Esophagus squamous epithelium (tissue), 5 donors: ENCODE results near the gene MAPK8IP1. TPM values are rescaled to one million over a fixed set of nuclear protein-coding genes. Genes with fewer than 3 reads are reported as not detected.

Source experiments
- DNase-seq: peaks from one replicate; lab custom pipeline; 2025; lab: John Stamatoyannopoulos, UW
- H3K27ac ChIP-seq, 4 donors: fragments of 200-600 bp; sonication (generic); one replicate each; pipeline ENCODE4 v1.5.1; 2016 to 2019; ENCODE audit warnings: mild to moderate bottlenecking in 1 of 4
- H3K27me3 ChIP-seq, 4 donors: fragments of 200-600 bp; sonication (generic); 1 replicate in 3 of 4; 2 replicates in 1 of 4; pipeline versions ENCODE4 v1.5.1 to v1.6.0; 2017 to 2021; ENCODE audit warnings: antibody characterized with exemption in 1 of 4
- H3K36me3 ChIP-seq, 3 donors: fragments of 200-600 bp; sonication (generic); one replicate each; pipeline ENCODE4 v1.5.1; 2016 to 2019
- H3K4me1 ChIP-seq, 3 donors: fragments of 200-600 bp; sonication (generic); one replicate each; pipeline ENCODE4 v1.5.1; 2017 to 2019
- H3K4me3 ChIP-seq, 4 donors: fragments of 200-600 bp; sonication (generic); 1 replicate in 3 of 4; 2 replicates in 1 of 4; pipeline ENCODE4 v1.5.1; 2016 to 2019; ENCODE audit warnings: mild to moderate bottlenecking in 2 of 4, moderate library complexity in 1 of 4
- H3K9me3 ChIP-seq, 3 donors: fragments of 200-600 bp; sonication (generic); one replicate each; pipeline ENCODE4 v1.5.1; 2016 to 2019
- POLR2A ChIP-seq, 4 donors: fragments of 450-650 bp; IDR thresholded peaks; one replicate each; pipeline ENCODE4 v1.6.1; 2017; ENCODE audit warnings: antibody characterized with exemption in 4 of 4, mild to moderate bottlenecking in 4 of 4, moderate library complexity in 3 of 4
- WGBS, 2 donors: methylation state at CpG; one replicate each; pipeline ENCODE4 v1.1.5; 2018; 5-methylcytosine and 5-hydroxymethylcytosine counted together
- intact Hi-C: fragments of 100-400 bp; cut with DNase I; formaldehyde crosslinking; loops from one replicate; pipeline ENCODE4 v1.15.0; 2022
- total RNA-seq, 4 donors: library from RNA; depleted of rRNA; stranded (reverse); fragments of >200 nt; gene quantifications; one replicate each; pipeline ENCODE4 v1.1.0, GENCODE V29; 2016
- TF ChIP-seq, protein P1 (sequence below), 6 experiments: fragments of 450-650 bp in 4 of 6; fragments of 200-600 bp in 2 of 6; sonication (generic) in 2 of 6; IDR thresholded peaks; one replicate each; pipeline ENCODE4 v1.5.1; 2016 to 2019; ENCODE audit warnings: antibody characterized with exemption in 6 of 6, mild to moderate bottlenecking in 4 of 6, moderate library complexity in 4 of 6
- donor health status: DM: yes; HTN: yes; CAD: no.

The MAPK8IP1 gene
- total RNA-seq, 4 donors from 2014 or later = 0.57 to 4.0 (median 1.3) TPM

DNA sequence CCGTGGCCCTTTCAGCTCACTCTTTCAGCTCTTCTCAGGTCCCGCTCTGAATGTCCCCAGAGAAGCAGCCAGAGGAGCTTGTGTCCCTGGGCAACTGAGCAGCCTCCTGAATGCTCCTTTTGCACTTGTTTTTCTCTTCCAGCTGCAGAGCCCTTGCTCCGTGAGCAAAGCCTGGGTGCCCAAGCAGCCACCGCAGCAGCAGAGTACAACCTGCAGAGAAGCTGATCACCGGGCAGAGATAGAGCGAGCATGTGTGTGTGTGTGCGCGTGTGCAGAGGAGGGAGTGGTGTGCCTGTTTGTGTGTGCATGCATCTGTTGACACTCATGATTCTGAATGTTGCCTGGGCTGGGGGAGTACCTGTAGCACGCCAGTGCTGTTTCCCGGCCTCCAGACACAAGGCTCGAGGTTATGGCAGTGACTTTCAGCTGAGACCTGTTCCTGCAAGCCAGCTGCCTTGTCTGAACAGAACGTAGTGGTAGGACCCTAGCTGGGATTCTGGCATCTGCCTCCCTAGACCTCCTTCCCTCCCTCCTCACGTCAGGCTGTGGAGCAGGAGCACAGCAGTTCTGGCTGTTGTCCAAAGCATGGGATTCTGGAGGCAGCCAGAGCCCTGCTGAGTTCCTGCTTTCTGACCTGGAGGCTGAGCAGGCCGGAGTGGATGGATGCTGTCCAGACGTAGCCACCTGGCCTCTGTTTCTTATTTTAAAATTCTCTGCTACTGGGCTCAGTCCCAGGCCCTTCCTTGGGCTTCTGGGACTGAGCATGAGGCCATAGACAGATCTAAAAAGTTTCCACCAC lies 4.5 kb upstream of the MAPK8IP1 start:
- intact Hi-C loops = no loop called here
- TF ChIP-seq, protein P1, sequence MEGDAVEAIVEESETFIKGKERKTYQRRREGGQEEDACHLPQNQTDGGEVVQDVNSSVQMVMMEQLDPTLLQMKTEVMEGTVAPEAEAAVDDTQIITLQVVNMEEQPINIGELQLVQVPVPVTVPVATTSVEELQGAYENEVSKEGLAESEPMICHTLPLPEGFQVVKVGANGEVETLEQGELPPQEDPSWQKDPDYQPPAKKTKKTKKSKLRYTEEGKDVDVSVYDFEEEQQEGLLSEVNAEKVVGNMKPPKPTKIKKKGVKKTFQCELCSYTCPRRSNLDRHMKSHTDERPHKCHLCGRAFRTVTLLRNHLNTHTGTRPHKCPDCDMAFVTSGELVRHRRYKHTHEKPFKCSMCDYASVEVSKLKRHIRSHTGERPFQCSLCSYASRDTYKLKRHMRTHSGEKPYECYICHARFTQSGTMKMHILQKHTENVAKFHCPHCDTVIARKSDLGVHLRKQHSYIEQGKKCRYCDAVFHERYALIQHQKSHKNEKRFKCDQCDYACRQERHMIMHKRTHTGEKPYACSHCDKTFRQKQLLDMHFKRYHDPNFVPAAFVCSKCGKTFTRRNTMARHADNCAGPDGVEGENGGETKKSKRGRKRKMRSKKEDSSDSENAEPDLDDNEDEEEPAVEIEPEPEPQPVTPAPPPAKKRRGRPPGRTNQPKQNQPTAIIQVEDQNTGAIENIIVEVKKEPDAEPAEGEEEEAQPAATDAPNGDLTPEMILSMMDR (IDR thresholded peaks at IDR 0.05) = no peak
- no peak for TF ChIP-seq POLR2A (IDR thresholded peaks at IDR 0.05)
- no peak overlapping the region for H3K4me3 ChIP-seq
- DNase-seq = no peak
- peaks cover 0 to 5% (median 0%) of the 10 kb centered on the region in 4 donors for H3K27me3 ChIP-seq
- WGBS, 2 donors = 91 to 100% methylated on average over 1 to 8 of the region's 15 CpGs
- H3K4me1 ChIP-seq = peaks cover 3 to 9% (median 5%) of the 10 kb centered on the region in 3 donors
- H3K27ac ChIP-seq = no peak overlapping the region
- no peaks in the 10 kb centered on the region for H3K9me3 ChIP-seq
- H3K36me3 ChIP-seq = peaks cover 0 to 68% (median 20%) of the 10 kb centered on the region in 3 donors

DNA sequence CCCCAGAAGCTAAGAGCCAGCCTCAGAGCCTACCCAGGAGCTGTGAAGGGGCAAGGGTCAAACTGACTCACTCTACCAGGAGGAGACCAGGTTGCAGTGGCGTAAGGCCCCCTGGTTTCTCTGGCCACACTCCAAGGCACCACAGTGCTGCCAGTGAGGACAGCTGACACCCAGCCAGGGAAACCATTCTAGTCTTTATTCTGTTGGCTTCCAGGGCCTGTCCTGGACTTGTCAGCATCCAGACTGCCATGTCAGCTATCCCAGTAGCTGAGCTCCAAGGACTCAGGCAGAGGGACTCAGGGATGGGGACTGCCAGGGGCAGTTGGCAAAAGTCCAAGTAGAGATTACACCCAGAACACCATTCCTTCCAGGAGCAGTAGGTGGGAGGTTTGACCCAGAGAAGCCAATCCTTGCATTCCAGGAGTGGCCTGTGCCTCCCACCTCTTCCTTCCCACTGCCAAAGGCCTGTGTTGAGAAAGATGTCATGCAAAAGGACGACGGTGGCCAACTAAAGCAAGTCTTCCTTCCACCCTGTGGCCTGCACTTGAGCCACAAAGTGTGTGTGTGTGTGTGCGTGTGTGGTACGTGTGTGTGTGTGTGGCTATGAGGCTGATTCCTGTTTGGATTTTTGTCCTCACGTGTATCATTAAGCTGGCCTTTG lies 3.6 kb upstream of the MAPK8IP1 start:
- 78% methylated on average over 6 of the region's 6 CpGs; no CpG with 5 or more reads in 1 of the 2 donors for WGBS, 2 donors

GRCh38 chr11:45884596-45885185 lies 760 bp upstream of the MAPK8IP1 start:
- 82 to 88% methylated on average over 8 to 10 of the region's 10 CpGs for WGBS, 2 donors
- peak overlapping the region in 2 of 4 donors; percentile 44 to 72 for H3K4me3 ChIP-seq
- TF ChIP-seq POLR2A (IDR thresholded peaks at IDR 0.05) = no peak
- TF ChIP-seq, protein P1 (IDR thresholded peaks at IDR 0.05) = no peak

More for the DNA sequence above, 3.6 kb upstream of the MAPK8IP1 start:
- Histone ChIP-seq H3K4me1 (peaks cover 6 to 13% (median 9%) of the 10 kb centered on the region in 3 donors), H3K36me3 (peaks cover 0 to 59% (median 20%) of the 10 kb centered on the region in 3 donors), H3K27me3 (peaks cover 0 to 8% (median 0%) of the 10 kb centered on the region in 4 donors), H3K27ac (no peak overlapping the region), H3K9me3 (no peaks in the 10 kb centered on the region), H3K4me3 (no peak overlapping the region)
- DNase-seq = no peak
- TF ChIP-seq, protein P1 (IDR thresholded peaks at IDR 0.05) = no peak
- TF ChIP-seq POLR2A (IDR thresholded peaks at IDR 0.05) = no peak
- intact Hi-C loops = no loop called here

GRCh38 chr11:45885921-45886721 lies 670 bp downstream of the MAPK8IP1 start:
- no peaks in the 10 kb centered on the region for H3K9me3 ChIP-seq
- peaks cover 0 to 8% (median 0%) of the 10 kb centered on the region in 4 donors for H3K27me3 ChIP-seq
- H3K4me3 ChIP-seq = peak overlapping the region; percentile 41 to 72 (median 51)
- WGBS, 2 donors = 32% methylated on average over 15 of the region's 43 CpGs; no CpG with 5 or more reads in 1 of the 2 donors
- DNase-seq = no peak
- no peak overlapping the region for H3K27ac ChIP-seq
- peaks cover 6 to 13% (median 9%) of the 10 kb centered on the region in 3 donors for H3K4me1 ChIP-seq
- no peak for TF ChIP-seq POLR2A (IDR thresholded peaks at IDR 0.05)
- TF ChIP-seq, protein P1 (IDR thresholded peaks at IDR 0.05) = no peak
- intact Hi-C loops = no loop called here
- peaks cover 0 to 18% (median 8%) of the 10 kb centered on the region in 3 donors for H3K36me3 ChIP-seq

More at GRCh38 chr11:45884596-45885185, 760 bp upstream of the MAPK8IP1 start:
- peaks cover 0 to 32% (median 20%) of the 10 kb centered on the region in 3 donors for H3K36me3 ChIP-seq
- H3K27me3 ChIP-seq = peaks cover 0 to 8% (median 0%) of the 10 kb centered on the region in 4 donors
- no peak overlapping the region for H3K27ac ChIP-seq
- H3K9me3 ChIP-seq = no peaks in the 10 kb centered on the region
- no peak for DNase-seq
- H3K4me1 ChIP-seq = peaks cover 6 to 13% (median 9%) of the 10 kb centered on the region in 3 donors
- intact Hi-C loops = no loop called here
